ENCODE measurements around the gene FASTKD3.

The FASTKD3 gene

GRCh38 chr5:7815892-7816534 is 52.8 kb downstream of the FASTKD3 start:
- H3K36me3 ChIP-seq (replicated peaks in 1 of 2; ENCODE audit: control insufficient read depth in 2 of 2, insufficient read depth in 2 of 2, low read length in 2 of 2), result no peaks in the 10 kb centered on the region
- H3K9me3 ChIP-seq (replicated peaks in 1 of 2; ENCODE audit: control insufficient read depth in 2 of 2, insufficient read depth in 1 of 2, low read depth in 1 of 2, low read length in 2 of 2), result no peaks in the 10 kb centered on the region
- H3K4ac ChIP-seq (ENCODE audit: low read length), result no peak overlapping the region
- no peaks in the 10 kb centered on the region for H3K27me3 ChIP-seq (ENCODE audit: control insufficient read depth in 3 of 3, insufficient read depth in 3 of 3, low read depth in 1 of 3, low read length in 3 of 3)
- no CpG with 5 or more reads among the region's 12 CpGs for WGBS, 2 donors (ENCODE audit: extremely low coverage in 2 of 2, insufficient read length in 2 of 2, insufficient replicate concordance in 1 of 2)
- H2BK12ac ChIP-seq (ENCODE audit: low read length), result no peak overlapping the region
- no peak overlapping the region for H3K23ac ChIP-seq (ENCODE audit: low read depth, low read length, poor library complexity)
- H3K79me1 ChIP-seq (ENCODE audit: low read depth, low read length), result no peaks in the 10 kb centered on the region
- no peak overlapping the region for H3K9ac ChIP-seq (ENCODE audit: low read depth, low read length, poor library complexity)
- H3K27ac ChIP-seq (replicated peaks; ENCODE audit: low read length), result peak overlapping the region; percentile 53
- no peak overlapping the region for H3K18ac ChIP-seq (ENCODE audit: low read length)
- no peak overlapping the region for H2AK5ac ChIP-seq (ENCODE audit: low read depth, low read length)
- peaks cover 0 to 19% of the 10 kb centered on the region in 2 donors for H3K4me1 ChIP-seq (ENCODE audit: control insufficient read depth in 2 of 2, insufficient read depth in 1 of 2, low read depth in 1 of 2, low read length in 2 of 2)
- no peak overlapping the region for H4K8ac ChIP-seq (ENCODE audit: low read depth, low read length)
- H3K4me2 ChIP-seq (ENCODE audit: insufficient read depth, low read length, poor library complexity, severe bottlenecking), result peak overlapping the region; percentile 37
- peak overlapping the region; percentile 63 for H2AFZ ChIP-seq (ENCODE audit: low read length)
- H3K14ac ChIP-seq (ENCODE audit: low read length), result no peak overlapping the region
- H2BK15ac ChIP-seq (ENCODE audit: low read length), result no peak overlapping the region
- DNase-seq (ENCODE audit: low spot score), result peak; percentile 82
- no peak overlapping the region for H3K4me3 ChIP-seq (ENCODE audit: low read length in 2 of 2)
- H2BK5ac ChIP-seq (ENCODE audit: low read length), result no peak overlapping the region
- H4K91ac ChIP-seq (ENCODE audit: low read depth, low read length, poor library complexity), result no peak overlapping the region
- H2BK120ac ChIP-seq (ENCODE audit: low read depth, low read length), result no peak overlapping the region

GRCh38 chr5:7814816-7815215 is 54.0 kb downstream of the FASTKD3 start:
- no peaks in the 10 kb centered on the region for H3K79me1 ChIP-seq (ENCODE audit: low read depth, low read length)
- peaks cover 0 to 19% of the 10 kb centered on the region in 2 donors for H3K4me1 ChIP-seq (ENCODE audit: control insufficient read depth in 2 of 2, insufficient read depth in 1 of 2, low read depth in 1 of 2, low read length in 2 of 2)
- H3K27ac ChIP-seq (replicated peaks; ENCODE audit: low read length), result no peak overlapping the region
- no peak overlapping the region for H3K23ac ChIP-seq (ENCODE audit: low read depth, low read length, poor library complexity)
- no peak overlapping the region for H2AFZ ChIP-seq (ENCODE audit: low read length)
- H3K4me2 ChIP-seq (ENCODE audit: insufficient read depth, low read length, poor library complexity, severe bottlenecking), result no peak overlapping the region
- H2BK12ac ChIP-seq (ENCODE audit: low read length), result no peak overlapping the region
- H4K8ac ChIP-seq (ENCODE audit: low read depth, low read length), result no peak overlapping the region
- no peaks in the 10 kb centered on the region for H3K36me3 ChIP-seq (replicated peaks in 1 of 2; ENCODE audit: control insufficient read depth in 2 of 2, insufficient read depth in 2 of 2, low read length in 2 of 2)
- H2BK15ac ChIP-seq (ENCODE audit: low read length), result no peak overlapping the region
- no peak overlapping the region for H3K4me3 ChIP-seq (ENCODE audit: low read length in 2 of 2)
- WGBS, 2 donors (ENCODE audit: extremely low coverage in 2 of 2, insufficient read length in 2 of 2, insufficient replicate concordance in 1 of 2), result no CpG with 5 or more reads among the region's 10 CpGs
- DNase-seq (ENCODE audit: low spot score), result no peak
- no peak overlapping the region for H3K9ac ChIP-seq (ENCODE audit: low read depth, low read length, poor library complexity)
- no peak overlapping the region for H2AK5ac ChIP-seq (ENCODE audit: low read depth, low read length)
- no peak overlapping the region for H3K4ac ChIP-seq (ENCODE audit: low read length)
- no peak overlapping the region for H3K14ac ChIP-seq (ENCODE audit: low read length)
- H3K9me3 ChIP-seq (replicated peaks in 1 of 2; ENCODE audit: control insufficient read depth in 2 of 2, insufficient read depth in 1 of 2, low read depth in 1 of 2, low read length in 2 of 2), result no peaks in the 10 kb centered on the region
- H2BK120ac ChIP-seq (ENCODE audit: low read depth, low read length), result no peak overlapping the region
- H3K27me3 ChIP-seq (ENCODE audit: control insufficient read depth in 3 of 3, insufficient read depth in 3 of 3, low read depth in 1 of 3, low read length in 3 of 3), result no peaks in the 10 kb centered on the region
- H4K91ac ChIP-seq (ENCODE audit: low read depth, low read length, poor library complexity), result no peak overlapping the region
- peak overlapping the region; percentile 2 for H2BK5ac ChIP-seq (ENCODE audit: low read length)
- H3K18ac ChIP-seq (ENCODE audit: low read length), result no peak overlapping the region

- Histone ChIP-seq H3K4me1 (ENCODE audit: control insufficient read depth in 2 of 2, insufficient read depth in 1 of 2, low read depth in 1 of 2, low read length in 2 of 2) (peaks cover 0 to 19% of the 10 kb centered on the region in 2 donors), H2AFZ (ENCODE audit: low read length) (no peak overlapping the region), H3K9ac (ENCODE audit: low read depth, low read length, poor library complexity) (no peak overlapping the region), H3K27ac (replicated peaks; ENCODE audit: low read length) (no peak overlapping the region), H2BK120ac (ENCODE audit: low read depth, low read length) (no peak overlapping the region), H4K91ac (ENCODE audit: low read depth, low read length, poor library complexity) (no peak overlapping the region), H3K4me3 (ENCODE audit: low read length in 2 of 2) (no peak overlapping the region), H2AK5ac (ENCODE audit: low read depth, low read length) (no peak overlapping the region), H3K23ac (ENCODE audit: low read depth, low read length, poor library complexity) (no peak overlapping the region), H3K9me3 (replicated peaks in 1 of 2; ENCODE audit: control insufficient read depth in 2 of 2, insufficient read depth in 1 of 2, low read depth in 1 of 2, low read length in 2 of 2) (no peaks in the 10 kb centered on the region), H3K14ac (ENCODE audit: low read length) (no peak overlapping the region), H3K36me3 (replicated peaks in 1 of 2; ENCODE audit: control insufficient read depth in 2 of 2, insufficient read depth in 2 of 2, low read length in 2 of 2) (no peaks in the 10 kb centered on the region), H2BK15ac (ENCODE audit: low read length) (no peak overlapping the region), H3K27me3 (ENCODE audit: control insufficient read depth in 3 of 3, insufficient read depth in 3 of 3, low read depth in 1 of 3, low read length in 3 of 3) (no peaks in the 10 kb centered on the region), H2BK5ac (ENCODE audit: low read length) (no peak overlapping the region), H3K18ac (ENCODE audit: low read length) (no peak overlapping the region), H3K79me1 (ENCODE audit: low read depth, low read length) (no peaks in the 10 kb centered on the region), H3K4me2 (ENCODE audit: insufficient read depth, low read length, poor library complexity, severe bottlenecking) (no peak overlapping the region), H2BK12ac (ENCODE audit: low read length) (no peak overlapping the region), H4K8ac (ENCODE audit: low read depth, low read length) (no peak overlapping the region), H3K4ac (ENCODE audit: low read length) (no peak overlapping the region)
- no CpG with 5 or more reads among the region's 3 CpGs for WGBS, 2 donors (ENCODE audit: extremely low coverage in 2 of 2, insufficient read length in 2 of 2, insufficient replicate concordance in 1 of 2)
- DNase-seq (ENCODE audit: low spot score), result no peak
These were observed 55.3 kb downstream of the FASTKD3 start for GRCh38 chr5:7813576-7813975.

GRCh38 chr5:7813007-7813406 is 55.8 kb downstream of the FASTKD3 start:
- Histone ChIP-seq H2AK5ac (ENCODE audit: low read depth, low read length) (no peak overlapping the region), H3K18ac (ENCODE audit: low read length) (no peak overlapping the region), H3K36me3 (replicated peaks in 1 of 2; ENCODE audit: control insufficient read depth in 2 of 2, insufficient read depth in 2 of 2, low read length in 2 of 2) (no peaks in the 10 kb centered on the region), H3K79me1 (ENCODE audit: low read depth, low read length) (no peaks in the 10 kb centered on the region), H3K4me3 (ENCODE audit: low read length in 2 of 2) (no peak overlapping the region), H3K4me2 (ENCODE audit: insufficient read depth, low read length, poor library complexity, severe bottlenecking) (no peak overlapping the region), H3K4me1 (ENCODE audit: control insufficient read depth in 2 of 2, insufficient read depth in 1 of 2, low read depth in 1 of 2, low read length in 2 of 2) (peaks cover 0 to 19% of the 10 kb centered on the region in 2 donors), H2AFZ (ENCODE audit: low read length) (no peak overlapping the region), H3K9me3 (replicated peaks in 1 of 2; ENCODE audit: control insufficient read depth in 2 of 2, insufficient read depth in 1 of 2, low read depth in 1 of 2, low read length in 2 of 2) (no peaks in the 10 kb centered on the region), H2BK120ac (ENCODE audit: low read depth, low read length) (no peak overlapping the region), H3K27me3 (ENCODE audit: control insufficient read depth in 3 of 3, insufficient read depth in 3 of 3, low read depth in 1 of 3, low read length in 3 of 3) (no peaks in the 10 kb centered on the region), H3K27ac (replicated peaks; ENCODE audit: low read length) (no peak overlapping the region), H2BK15ac (ENCODE audit: low read length) (no peak overlapping the region), H3K9ac (ENCODE audit: low read depth, low read length, poor library complexity) (no peak overlapping the region), H2BK12ac (ENCODE audit: low read length) (no peak overlapping the region), H2BK5ac (ENCODE audit: low read length) (no peak overlapping the region), H4K91ac (ENCODE audit: low read depth, low read length, poor library complexity) (no peak overlapping the region), H3K14ac (ENCODE audit: low read length) (no peak overlapping the region), H3K4ac (ENCODE audit: low read length) (no peak overlapping the region), H4K8ac (ENCODE audit: low read depth, low read length) (no peak overlapping the region), H3K23ac (ENCODE audit: low read depth, low read length, poor library complexity) (no peak overlapping the region)
- no peak for DNase-seq (ENCODE audit: low spot score)
- no CpG with 5 or more reads among the region's 2 CpGs for WGBS, 2 donors (ENCODE audit: extremely low coverage in 2 of 2, insufficient read length in 2 of 2, insufficient replicate concordance in 1 of 2)

Data from neuronal stem cell (in vitro differentiated cells).